Skeletal muscle cell (primary cell): ENCODE measurements around the gene PPP3CA.

Experiments
- DNase-seq: peaks from one replicate; pipeline ENCODE4 v3.0.0-alpha.2; 2010; ENCODE audit warnings: low read depth
- H3K4me3 ChIP-seq: 2 replicates; pipeline ENCODE4 v1.5.1; 2011; ENCODE audit warnings: low read depth, mild to moderate bottlenecking, control low read depth, low read length, moderate library complexity

PPP3CA gene

DNA sequence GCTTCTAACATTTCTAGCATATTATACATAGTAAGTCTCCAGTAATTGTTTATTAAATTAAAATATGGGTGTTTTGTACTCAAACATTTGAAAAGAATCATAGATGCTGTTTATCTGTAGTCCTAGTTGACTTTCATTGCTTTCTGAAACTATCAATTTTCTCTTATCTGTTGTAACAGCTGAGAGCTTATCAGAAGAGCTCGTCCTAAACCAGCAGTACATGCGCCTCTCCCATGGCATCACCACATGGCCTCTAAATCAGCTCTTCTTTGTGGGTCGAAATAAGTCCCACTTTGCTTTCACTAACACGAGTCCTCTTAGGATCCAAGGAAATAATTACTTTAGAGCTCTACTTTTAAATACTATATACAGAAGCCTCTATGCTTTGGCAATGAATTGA, 55.1 kb downstream of the PPP3CA start:
- H3K4me3 ChIP-seq: no peak overlapping the region
- no peak for DNase-seq

DNA sequence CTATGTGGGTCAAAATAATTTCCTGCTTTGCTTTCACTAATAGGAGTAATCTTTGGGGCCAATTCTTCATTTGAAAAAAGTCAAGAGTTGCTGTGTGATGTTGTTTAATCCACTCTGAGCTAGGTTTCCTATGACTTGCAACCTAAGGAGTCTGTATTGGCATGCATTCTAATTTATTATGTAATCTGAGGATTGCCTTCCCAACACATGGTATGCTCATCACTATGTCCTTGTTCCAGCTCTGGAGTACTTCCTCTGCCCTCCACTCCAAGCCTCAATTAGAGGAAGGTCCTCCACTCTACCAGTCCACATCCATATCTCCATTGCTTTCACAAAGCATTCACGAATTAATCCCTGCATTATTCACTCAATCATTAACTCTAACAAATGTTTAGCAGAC, 56.1 kb downstream of the PPP3CA start:
- no peak for DNase-seq
- no peak overlapping the region for H3K4me3 ChIP-seq

DNA sequence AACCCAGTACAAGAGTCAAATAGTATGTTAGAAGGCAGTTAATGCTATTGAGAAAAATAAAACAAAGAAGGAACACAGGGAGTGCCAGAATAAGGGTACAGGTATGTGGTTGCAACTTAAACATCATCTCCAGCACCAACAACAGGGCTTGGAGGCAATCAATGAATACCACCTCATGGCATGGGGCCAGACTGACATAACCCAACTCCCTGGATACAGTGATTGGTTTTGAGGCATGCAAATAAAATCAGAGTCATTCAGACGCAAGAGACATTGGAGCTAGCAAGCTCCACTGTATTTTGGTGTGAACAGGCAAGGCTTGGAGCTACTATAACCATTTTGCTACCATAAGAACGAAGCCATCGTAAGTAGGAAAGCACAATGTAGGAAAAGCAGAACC, 56.7 kb downstream of the PPP3CA start:
- H3K4me3 ChIP-seq: no peak overlapping the region
- no peak for DNase-seq

DNA sequence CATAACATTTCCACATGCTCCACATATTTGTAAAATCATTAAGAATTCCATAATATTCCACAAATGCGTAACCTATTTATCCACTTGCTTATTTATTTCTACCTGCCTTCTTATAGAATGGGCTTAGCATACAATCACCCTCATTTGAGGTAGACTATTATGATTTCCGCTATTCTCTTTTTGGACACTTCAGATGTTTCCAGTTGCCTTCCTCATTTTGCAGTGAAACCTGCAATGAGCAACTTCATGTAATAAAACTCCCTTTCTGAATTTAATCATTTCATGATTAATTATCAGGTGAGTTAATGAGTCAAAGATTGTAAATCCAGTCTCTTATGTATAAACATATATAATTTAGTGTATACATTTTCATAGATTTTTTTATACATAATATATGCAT, 58.0 kb downstream of the PPP3CA start:
- no peak overlapping the region for H3K4me3 ChIP-seq
- no peak for DNase-seq

DNA sequence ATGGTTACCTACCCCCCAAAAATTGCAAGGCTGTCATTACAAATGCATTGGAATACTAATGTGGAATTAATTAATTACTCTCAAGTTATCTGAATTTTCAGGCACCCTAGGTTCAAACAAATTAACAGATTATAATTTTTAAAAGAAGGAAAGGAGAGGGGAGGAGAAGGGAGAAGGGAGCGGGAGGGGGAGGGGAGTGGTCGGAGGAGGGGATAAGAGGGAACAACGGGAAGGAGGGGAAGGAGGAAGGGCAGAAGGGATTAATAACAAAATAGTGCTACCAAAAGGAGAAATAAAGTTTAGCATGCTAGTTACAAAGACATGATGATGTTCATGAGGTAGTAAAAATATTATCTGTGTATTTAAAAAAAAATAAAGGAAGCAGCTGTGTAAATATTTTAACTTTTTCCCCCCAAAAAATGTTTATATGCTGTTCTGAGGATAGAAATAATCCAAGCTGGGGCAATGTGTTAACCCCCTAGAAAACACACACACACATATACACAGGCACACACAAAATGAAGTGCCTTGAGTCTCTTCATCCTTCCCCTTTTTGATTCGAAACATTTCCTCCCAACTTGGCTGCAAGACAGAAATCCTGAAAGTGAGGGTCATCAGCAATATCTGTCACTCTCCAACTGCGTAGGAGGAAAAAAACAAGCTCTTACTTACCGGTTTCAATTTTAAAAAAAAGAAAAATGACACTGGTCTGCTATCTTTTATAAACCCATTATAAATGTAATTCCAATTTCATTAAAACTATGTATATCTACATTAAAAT, 58.8 kb downstream of the PPP3CA start:
- no peak for DNase-seq
- no peak overlapping the region for H3K4me3 ChIP-seq

DNA sequence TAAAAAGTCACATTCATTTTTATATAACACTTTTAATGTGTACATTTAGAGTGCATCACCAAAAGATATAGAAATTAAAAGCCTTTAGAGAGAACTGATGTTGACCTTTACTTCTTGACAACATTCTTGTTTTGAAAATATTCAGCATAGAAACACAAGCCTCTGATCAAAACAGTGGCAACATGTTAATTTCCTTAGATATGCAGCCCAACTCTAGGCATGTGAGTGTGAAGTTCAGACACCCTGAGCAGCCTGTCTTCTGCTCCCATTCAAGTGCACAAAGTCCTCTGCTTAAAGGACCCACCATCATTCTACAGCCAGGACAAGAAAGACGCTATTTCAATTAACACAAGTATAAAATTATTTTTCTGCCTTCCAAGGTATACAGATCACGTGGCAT, 60.0 kb downstream of the PPP3CA start:
- no peak for DNase-seq
- no peak overlapping the region for H3K4me3 ChIP-seq

DNA sequence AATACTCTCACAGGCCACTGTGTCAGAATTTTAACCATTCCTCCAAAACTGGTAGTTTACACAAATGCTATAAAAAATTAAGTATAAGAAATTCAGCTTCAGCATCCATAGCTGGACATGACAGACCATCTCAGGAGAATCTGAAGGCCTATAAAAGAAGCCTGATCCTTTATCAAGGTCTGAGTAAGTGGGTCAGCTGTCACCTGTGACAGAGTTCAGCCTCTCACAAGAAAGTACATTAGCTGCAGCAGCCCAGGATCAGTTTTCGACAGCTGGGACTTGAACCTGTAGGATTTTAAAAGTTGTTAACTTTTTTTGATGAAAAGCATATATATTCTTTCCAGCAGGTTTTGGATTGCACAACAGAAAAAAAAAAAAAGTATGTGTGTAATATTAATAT, 60.7 kb downstream of the PPP3CA start:
- DNase-seq: no peak
- H3K4me3 ChIP-seq: no peak overlapping the region

DNA sequence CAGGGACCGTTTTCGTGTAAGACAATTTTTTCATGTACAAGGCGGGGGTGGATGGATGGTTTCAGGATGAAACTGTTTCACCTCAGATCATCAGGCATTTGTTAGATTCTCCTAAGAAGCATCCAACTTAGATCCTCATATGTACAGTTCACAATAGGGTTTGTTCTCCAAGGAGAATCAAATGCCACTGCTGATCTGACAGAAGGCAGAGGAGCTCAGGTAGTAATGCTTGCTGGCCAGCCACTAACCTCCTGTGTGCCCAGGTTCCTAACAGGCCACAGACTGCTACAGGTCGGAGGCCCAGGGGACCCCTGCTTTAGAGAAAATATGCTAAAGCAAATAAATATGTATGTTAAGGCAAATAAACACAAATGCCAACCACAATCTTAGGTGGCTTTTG, 61.3 kb downstream of the PPP3CA start:
- no peak overlapping the region for H3K4me3 ChIP-seq
- no peak for DNase-seq

DNA sequence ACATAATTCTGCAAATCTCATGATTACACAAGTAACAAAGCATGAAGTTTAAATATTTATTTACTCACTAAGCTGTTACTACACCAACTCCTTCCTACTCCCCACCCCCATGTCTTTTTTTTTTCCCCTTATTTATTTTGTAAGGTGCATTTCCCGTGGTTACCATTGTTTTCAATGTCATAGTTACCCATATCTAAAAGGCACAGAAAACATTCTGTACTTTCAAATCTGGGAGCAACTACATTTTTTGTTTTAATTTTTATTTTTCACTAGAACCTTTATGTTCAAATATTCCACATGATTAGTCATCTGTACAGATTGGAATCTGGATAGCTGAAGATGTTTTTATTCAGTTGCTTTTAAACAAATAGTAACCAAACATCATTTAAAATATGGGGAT, 62.8 kb downstream of the PPP3CA start:
- no peak overlapping the region for H3K4me3 ChIP-seq
- DNase-seq: no peak

DNA sequence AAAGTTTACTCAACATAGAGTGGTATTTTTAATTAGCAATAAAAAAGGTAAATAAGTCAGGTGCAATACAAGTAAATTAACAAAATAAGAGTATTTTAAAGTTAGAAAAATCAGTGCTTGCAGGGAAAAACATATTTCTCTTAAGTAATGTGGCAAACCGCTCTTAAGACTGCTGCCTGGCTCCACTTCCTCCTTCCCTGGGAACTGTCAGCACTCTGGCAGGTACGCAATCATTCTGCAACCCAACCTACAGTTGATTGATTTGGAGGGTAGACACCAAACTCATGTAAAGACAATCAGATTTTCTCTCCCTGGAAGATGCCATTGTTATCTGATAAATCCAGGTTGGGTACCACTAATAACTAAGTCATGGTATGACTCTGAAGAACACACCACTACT, 63.9 kb downstream of the PPP3CA start:
- no peak for DNase-seq
- H3K4me3 ChIP-seq: no peak overlapping the region

DNA sequence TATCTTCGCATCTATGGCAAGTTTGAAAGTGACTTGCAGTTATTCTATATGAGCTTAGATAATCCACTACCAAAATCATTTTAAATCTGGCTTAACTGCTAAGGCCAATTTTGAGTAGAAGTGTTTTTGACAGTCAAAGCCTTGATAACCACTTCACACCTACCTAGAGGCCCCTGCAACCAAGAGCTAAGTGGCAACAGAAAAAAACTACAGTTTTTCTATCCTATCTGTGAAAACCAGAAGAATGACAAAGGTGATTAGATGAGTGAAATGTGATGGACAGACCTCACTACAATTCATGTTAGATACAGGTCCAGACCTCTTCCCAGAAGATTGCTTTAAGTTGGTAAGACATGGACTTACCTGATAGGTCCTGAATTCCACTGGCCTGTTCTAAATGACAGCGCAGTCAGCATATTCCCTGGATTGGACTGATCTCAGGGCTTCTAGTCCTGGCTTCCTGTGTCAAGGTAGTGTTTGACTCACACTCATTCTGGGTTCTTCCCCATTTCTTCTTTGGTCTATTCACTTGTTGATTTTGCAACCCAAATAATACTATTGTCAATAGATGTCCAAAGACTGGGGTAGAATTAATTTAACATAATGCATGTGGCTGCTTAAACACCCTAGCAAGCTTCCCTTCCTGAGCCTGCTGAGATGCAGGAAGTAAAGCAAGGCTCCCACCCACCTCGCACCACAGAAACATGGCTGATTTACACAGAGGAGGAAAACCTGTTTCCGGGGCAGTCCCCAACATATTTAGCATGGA, 65.1 kb downstream of the PPP3CA start:
- no peak overlapping the region for H3K4me3 ChIP-seq
- no peak for DNase-seq

DNA sequence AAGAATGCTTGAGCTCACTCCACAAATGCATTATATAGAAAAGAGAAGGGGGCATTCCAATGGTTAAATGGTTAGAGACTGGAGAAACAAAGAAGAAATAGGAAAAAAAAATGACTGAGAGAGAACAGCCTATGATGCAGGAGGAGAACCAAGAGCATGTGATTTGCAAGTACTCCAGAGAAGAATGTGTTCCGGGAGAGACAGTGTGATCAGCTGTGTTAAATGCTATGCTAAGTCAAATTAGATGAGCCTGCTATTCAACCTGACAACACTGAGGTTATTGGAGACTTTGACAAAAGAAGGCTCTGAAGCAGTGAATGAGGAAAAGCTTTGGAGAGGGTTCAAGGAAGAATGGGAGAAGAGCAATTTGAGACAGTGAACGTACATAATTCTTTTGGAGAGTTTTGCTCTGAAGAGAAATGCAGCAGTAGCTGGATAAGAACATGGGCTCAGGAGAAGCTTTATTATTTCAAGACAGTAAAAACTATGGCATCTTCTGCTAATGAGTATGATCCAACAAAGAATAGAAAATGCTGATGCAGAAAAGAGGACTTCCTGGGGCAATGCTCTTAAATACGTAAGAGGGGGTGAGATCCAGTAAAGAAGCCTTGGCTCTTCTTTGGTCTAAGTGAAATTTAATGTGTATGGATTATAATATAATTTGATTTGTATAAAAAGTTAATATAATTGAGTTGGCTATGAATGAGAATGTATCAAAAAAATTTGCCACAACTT, 66.3 kb downstream of the PPP3CA start:
- H3K4me3 ChIP-seq: no peak overlapping the region
- no peak for DNase-seq

DNA sequence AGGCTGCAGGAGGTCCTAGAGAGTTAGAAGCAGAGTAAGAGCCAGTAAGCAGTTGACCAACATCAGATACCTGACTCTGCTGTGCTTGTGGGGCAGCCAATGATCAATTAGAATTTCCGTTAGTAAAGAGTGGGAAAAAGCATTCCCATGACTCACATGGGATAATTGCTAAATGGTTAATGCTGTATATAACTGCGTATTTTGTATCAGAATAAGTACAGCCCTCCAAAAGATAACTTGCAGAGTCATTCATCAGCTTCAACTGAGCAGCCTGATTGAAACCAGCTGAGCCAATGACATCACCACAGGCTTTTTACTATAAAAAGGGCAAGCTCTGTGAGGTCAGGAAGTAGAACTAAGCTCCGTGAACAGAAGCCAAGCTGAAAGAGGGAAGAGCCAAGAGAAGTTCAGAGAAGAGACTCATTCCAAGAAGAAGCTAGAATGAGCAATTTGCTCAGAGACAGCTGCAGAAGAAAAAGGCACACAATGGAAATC, 67.9 kb downstream of the PPP3CA start:
- DNase-seq: peak; percentile 94
- H3K4me3 ChIP-seq: no peak overlapping the region

DNA sequence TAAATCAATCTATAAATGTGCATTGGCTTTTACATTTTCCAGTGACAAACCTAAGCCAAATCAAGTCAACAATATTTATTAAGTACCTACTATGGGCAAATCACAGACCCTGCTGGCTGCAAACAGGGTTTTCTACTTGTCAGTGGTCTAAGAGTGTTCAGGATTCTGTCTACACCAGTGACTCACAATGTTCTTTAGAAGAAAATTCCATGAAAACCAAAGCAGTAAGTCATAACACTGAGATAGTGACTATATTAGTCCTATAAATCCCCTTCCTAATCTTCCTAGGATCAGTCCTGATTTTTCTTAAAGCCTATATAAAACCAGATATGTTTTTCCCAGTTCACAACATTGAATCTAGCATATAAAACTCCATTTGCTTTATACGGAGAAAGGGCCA, 69.7 kb downstream of the PPP3CA start:
- no peak overlapping the region for H3K4me3 ChIP-seq
- peak; percentile 39 for DNase-seq

DNA sequence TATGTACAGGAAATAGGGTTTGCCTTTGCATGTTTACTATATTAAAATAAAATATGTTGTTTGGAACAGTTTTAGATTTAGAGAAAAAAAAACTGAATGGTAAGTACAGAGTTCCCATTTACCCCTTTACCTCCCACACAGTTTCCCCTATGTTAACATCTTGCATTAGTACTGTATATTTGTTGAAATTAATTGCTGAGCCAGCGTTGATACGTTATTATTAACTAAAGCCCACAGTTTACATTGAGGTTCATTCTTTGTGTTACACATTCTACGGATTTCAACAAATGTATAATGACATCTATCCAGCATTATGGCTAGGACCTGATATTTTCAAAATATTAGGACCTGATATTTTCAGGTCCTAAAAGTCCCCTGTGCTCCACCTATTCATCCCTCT, 70.7 kb downstream of the PPP3CA start:
- no peak for DNase-seq
- H3K4me3 ChIP-seq: no peak overlapping the region

DNA sequence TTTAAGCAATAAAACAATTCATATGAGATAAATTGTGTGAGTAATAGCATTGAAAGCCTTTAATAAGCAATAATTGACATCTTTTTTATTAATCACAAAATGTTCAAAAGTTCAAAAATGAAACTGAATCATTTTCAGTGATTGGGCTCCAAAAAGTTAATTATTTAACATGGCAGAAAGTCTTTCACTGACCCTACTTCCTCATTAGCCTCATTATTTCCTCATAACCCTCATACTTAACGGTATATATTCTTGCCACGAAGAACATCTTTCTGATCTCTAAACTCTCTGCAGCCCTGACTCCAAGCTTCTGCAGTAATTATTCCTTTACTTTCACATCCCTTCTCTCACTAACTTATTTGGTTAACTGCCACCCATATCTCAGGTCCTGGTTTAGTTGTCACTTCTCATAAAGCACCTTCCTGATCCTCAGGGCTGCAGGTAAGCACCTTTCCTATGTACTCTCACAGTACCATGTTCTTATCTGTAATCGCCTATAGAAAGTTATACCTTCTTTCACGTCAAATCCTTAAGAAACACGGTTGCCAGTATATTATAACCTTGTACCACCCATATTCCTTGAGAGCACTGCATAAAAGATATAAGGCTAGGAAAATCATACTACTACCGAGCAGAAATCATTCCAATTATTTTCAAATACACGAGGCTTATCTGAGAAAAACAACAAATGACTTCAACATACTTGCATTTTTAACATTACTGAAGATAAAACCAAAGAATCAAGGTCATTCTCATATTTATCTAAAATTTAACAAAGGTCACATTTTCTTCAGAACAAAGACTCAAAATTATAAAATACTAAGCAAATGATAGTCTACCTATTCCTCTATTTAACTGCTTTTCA, 72.2 kb downstream of the PPP3CA start:
- DNase-seq: no peak
- no peak overlapping the region for H3K4me3 ChIP-seq

DNA sequence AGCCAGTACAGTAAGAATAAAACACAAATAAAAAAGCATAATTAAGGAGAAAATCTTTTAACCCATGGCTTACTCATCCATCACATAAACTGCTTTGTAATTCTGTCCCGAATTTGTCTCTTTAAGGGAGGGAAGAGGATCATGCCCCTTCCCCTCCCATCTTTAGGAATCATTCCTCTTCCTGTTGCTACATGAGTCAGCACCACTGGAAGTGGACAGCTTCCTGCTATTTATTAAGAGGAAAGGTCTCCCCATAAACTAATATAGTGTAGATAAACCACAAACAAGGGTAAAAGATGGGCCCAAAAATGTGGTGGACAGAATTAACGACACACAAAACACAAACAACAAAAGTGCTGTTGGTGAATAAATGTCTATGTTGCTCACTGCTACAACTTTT, 75.8 kb downstream of the PPP3CA start:
- no peak overlapping the region for H3K4me3 ChIP-seq
- DNase-seq: no peak

DNA sequence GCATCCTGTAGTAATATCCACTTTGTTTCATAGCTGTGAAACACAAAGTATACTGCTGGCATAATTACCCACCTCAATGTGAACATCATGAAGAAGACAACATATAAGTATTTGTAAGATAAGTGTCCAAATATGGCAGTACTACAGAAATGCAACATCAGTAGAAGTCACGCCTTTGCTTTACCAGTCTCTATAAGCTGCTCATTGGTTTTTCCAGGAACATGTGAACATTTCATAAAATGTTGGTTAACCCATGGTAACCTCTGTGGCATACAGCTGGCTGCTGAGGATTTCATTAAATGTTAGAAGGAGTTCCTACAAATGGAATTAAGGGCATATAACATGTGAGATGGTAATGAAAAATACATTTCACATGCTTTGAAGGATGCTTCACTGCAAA, 77.6 kb downstream of the PPP3CA start:
- no peak overlapping the region for H3K4me3 ChIP-seq
- no peak for DNase-seq

DNA sequence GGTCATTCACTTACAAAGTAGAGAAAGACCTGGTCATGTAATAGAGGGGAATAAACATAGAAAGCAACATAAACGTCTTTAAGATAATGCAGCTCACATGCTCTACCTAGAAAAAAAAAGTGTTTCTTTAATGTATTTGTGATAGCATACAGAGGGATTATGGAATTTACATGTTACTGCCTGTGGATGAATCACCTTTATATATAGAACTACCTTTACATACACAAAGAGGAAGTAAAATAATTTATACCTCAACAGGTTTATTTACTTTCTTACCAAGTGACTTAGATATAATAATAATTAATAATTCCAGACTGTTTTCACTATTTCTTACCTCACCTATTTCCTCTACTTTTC, 81.5 kb downstream of the PPP3CA start:
- DNase-seq: no peak
- no peak overlapping the region for H3K4me3 ChIP-seq
